ENCODE results near the gene CSRP2. TPM values are rescaled to one million over a fixed set of nuclear protein-coding genes. Genes with fewer than 3 reads are reported as not detected.

Gene CSRP2
- total RNA-seq, 1 experiment from 2014 or later, result 36.1 TPM

DNA sequence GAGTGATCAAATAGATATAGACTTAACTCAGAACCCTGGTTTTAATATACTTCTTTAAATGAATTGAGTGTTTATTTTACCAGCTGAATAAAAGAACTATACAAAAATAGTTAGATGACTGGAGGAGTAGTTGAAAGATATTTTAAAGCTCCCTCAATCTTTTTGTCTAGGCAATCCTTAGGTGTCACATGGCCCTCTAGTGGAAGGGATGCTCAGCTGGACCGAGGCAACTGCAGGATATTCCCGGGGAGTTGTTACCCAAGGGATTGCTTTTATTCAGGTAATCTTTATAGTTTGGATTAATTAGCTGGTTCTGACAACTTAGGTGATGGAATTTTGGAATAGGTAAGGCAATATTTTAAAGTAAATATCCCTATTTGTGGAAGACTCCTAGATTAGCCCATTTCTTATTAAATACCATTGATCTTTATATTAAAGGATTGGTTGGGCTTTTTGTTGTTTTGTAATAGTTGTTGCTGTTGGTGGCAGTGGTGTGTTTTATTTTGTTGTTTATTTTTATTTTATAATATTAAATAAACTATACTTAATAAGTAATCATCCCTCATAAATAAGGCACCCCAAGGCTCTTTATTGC is 57.8 kb downstream of the CSRP2 start:
- TF ChIP-seq CTCF (IDR thresholded peaks at IDR 0.05 in 2 of 3, conservative IDR thresholded peaks at IDR 0.05 in 1 of 3; ENCODE audit: borderline replicate concordance in 1 of 3, insufficient read depth in 1 of 3, low read depth in 2 of 3, low read length in 2 of 3) (peak; percentile 41 to 84 (median 74); a peak in 5 of 6 replicates), RAD21 (IDR thresholded peaks at IDR 0.05; ENCODE audit: low read depth) (peak; percentile 60), REST (IDR thresholded peaks at IDR 0.05; ENCODE audit: low read depth) (no peak)
- RAD21 ChIA-PET (ENCODE audit: low non-redundant PET in 1 of 2, low total read pairs in 2 of 2, uncharacterized antibody in 2 of 2, unreplicated experiment in 2 of 2), result no interaction called here
- CTCF ChIA-PET, result interaction anchor here (0.8 to 2.1 kb wide), 13 partner anchors 9 to 199 kb away, joined by 3 to 10 read pairs (median 4); no protein-coding TSS in a partner anchor
- H3K79me2 ChIP-seq (ENCODE audit: insufficient read depth, low read length), result no peaks in the 10 kb centered on the region
- H2AFZ ChIP-seq (ENCODE audit: low read depth, low read length, poor library complexity, severe bottlenecking), result no peak overlapping the region
- ATAC-seq (peak; percentile 84), DNase-seq (ENCODE audit: low read depth, low spot score) (peak; percentile 7)
- POLR2A ChIA-PET, result no interaction called here
- H3K4me3 ChIP-seq (replicated peaks in 1 of 2; ENCODE audit: low read depth in 1 of 2, low read length in 2 of 2), result no peak overlapping the region
- H3K9me2 ChIP-seq (ENCODE audit: insufficient read depth), result no peaks in the 10 kb centered on the region
- H3K4me1 ChIP-seq (ENCODE audit: control insufficient read depth in 1 of 2, insufficient read depth in 2 of 2, low read length in 2 of 2), result no peaks in the 10 kb centered on the region
- H3K27me3 ChIP-seq (ENCODE audit: insufficient read depth, low read length), result no peaks in the 10 kb centered on the region
- BruUV-seq (replicated peaks), result no TSS peak
- H4K20me1 ChIP-seq (ENCODE audit: insufficient read depth), result no peaks in the 10 kb centered on the region
- no peaks in the 10 kb centered on the region for H3K9me3 ChIP-seq (ENCODE audit: control insufficient read depth in 1 of 2, insufficient read depth in 1 of 2, low read depth in 1 of 2, low read length in 2 of 2)
- intact Hi-C loops (cut with micrococcal nuclease), result no loop called here
- no peak overlapping the region for H3K4me2 ChIP-seq (ENCODE audit: low read length)
- H3K36me3 ChIP-seq (ENCODE audit: control insufficient read depth in 1 of 2, insufficient read depth in 2 of 2, low read length in 2 of 2), result peaks cover 0 to under 1% of the 10 kb centered on the region in 2 experiments; a peak in 2 of 4 replicates
- no peak overlapping the region for H3K27ac ChIP-seq (ENCODE audit: low read depth, low read length)
- no peak overlapping the region for H3K9ac ChIP-seq (ENCODE audit: low read length)

Measured in HCT116 (cell line).